ENCODE results near the gene ADSS1. TPM values are rescaled to one million over a fixed set of nuclear protein-coding genes. Genes with fewer than 3 reads are reported as not detected.

The ADSS1 gene
- 5.2 TPM for polyA plus RNA-seq (2013, experiment 1 of 2)
- 4.8 TPM for polyA plus RNA-seq (2013, experiment 2 of 2)

GRCh38 chr14:104723651-104724406 lies at the start of gene ADSS1:
Gene ADSS1 (plus strand): TSS chr14:104724229. CDS start chr14:104724271, 42 bp downstream.
- Histone ChIP-seq H3K4me2 (ENCODE audit: low read length, poor library complexity, severe bottlenecking) (peak within 1 kb of the TSS; percentile 91), H3K4me1 (ENCODE audit: control insufficient read depth, insufficient read depth, low read depth, low read length) (peaks cover 48% of the 10 kb centered on the region), H3K27me3 (ENCODE audit: control insufficient read depth in 1 of 2, insufficient read depth in 1 of 2, low read length in 2 of 2) (peaks cover 14 to 30% of the 10 kb centered on the region in 2 experiments), H4K8ac (ENCODE audit: low read length) (peak within 1 kb of the TSS; percentile 76), H2BK12ac (ENCODE audit: low read length in 2 of 2) (peak within 1 kb of the TSS; percentile 11 to 76), H3K9me3 (ENCODE audit: control insufficient read depth, low read length) (no peaks in the 10 kb centered on the region), H3K14ac (ENCODE audit: low read length in 2 of 2) (peak within 1 kb of the TSS in 1 of 2 experiments; percentile 95), H3K36me3 (ENCODE audit: control insufficient read depth in 1 of 2, insufficient read depth in 2 of 2, low read depth in 1 of 2, low read length in 2 of 2) (peaks cover 23 to 33% of the 10 kb centered on the region in 2 experiments), H2AK5ac (ENCODE audit: low read length, severe bottlenecking) (no peak within 1 kb of the TSS), H3K79me1 (replicated peaks; ENCODE audit: low read length, poor library complexity, severe bottlenecking) (peaks cover 3% of the 10 kb centered on the region), H3K9ac (ENCODE audit: low read length) (peak within 1 kb of the TSS; percentile 64), H2BK5ac (ENCODE audit: low read depth, low read length, poor library complexity, severe bottlenecking) (no peak within 1 kb of the TSS), H2BK15ac (ENCODE audit: low read depth, poor library complexity, severe bottlenecking) (peak within 1 kb of the TSS; percentile 85), H4K91ac (ENCODE audit: low read length) (peak within 1 kb of the TSS; percentile 88), H2AFZ (ENCODE audit: low read depth, low read length) (peak within 1 kb of the TSS; percentile 47), H3K23ac (ENCODE audit: low read length in 2 of 2) (peak within 1 kb of the TSS in 1 of 2 experiments; percentile 64), H3K27ac (ENCODE audit: low read length, poor library complexity, severe bottlenecking) (no peak within 1 kb of the TSS), H2BK120ac (ENCODE audit: low read depth, low read length) (peak within 1 kb of the TSS; percentile 74), H3K18ac (ENCODE audit: low read depth in 1 of 2, low read length in 2 of 2) (peak within 1 kb of the TSS; percentile 90 to 93), H3K4ac (ENCODE audit: low read depth in 1 of 2, low read length in 2 of 2) (peak within 1 kb of the TSS; percentile 67 to 79), H3K4me3 (ENCODE audit: insufficient read depth in 1 of 2, low read depth in 1 of 2, low read length in 2 of 2) (peak within 1 kb of the TSS; percentile 76 to 79)
- peak; percentile 67 for DNase-seq
- 2% methylated on average over 30 of the region's 82 CpGs for WGBS

GRCh38 chr14:104675447-104675846 lies 48.6 kb upstream of the ADSS1 start:
- Histone ChIP-seq H3K4me3 (ENCODE audit: insufficient read depth in 1 of 2, low read depth in 1 of 2, low read length in 2 of 2) (no peak overlapping the region), H3K36me3 (ENCODE audit: control insufficient read depth in 1 of 2, insufficient read depth in 2 of 2, low read depth in 1 of 2, low read length in 2 of 2) (peaks cover 0 to 3% of the 10 kb centered on the region in 2 experiments), H3K4ac (ENCODE audit: low read depth in 1 of 2, low read length in 2 of 2) (no peak overlapping the region), H3K27ac (ENCODE audit: low read length, poor library complexity, severe bottlenecking) (no peak overlapping the region), H2BK120ac (ENCODE audit: low read depth, low read length) (no peak overlapping the region), H2BK5ac (ENCODE audit: low read depth, low read length, poor library complexity, severe bottlenecking) (no peak overlapping the region), H3K79me1 (replicated peaks; ENCODE audit: low read length, poor library complexity, severe bottlenecking) (peaks cover 7% of the 10 kb centered on the region), H4K8ac (ENCODE audit: low read length) (no peak overlapping the region), H3K18ac (ENCODE audit: low read depth in 1 of 2, low read length in 2 of 2) (no peak overlapping the region), H3K9ac (ENCODE audit: low read length) (no peak overlapping the region), H2AK5ac (ENCODE audit: low read length, severe bottlenecking) (no peak overlapping the region), H3K27me3 (ENCODE audit: control insufficient read depth in 1 of 2, insufficient read depth in 1 of 2, low read length in 2 of 2) (no peaks in the 10 kb centered on the region), H3K4me1 (ENCODE audit: control insufficient read depth, insufficient read depth, low read depth, low read length) (peaks cover 36% of the 10 kb centered on the region), H2BK12ac (ENCODE audit: low read length in 2 of 2) (no peak overlapping the region), H3K4me2 (ENCODE audit: low read length, poor library complexity, severe bottlenecking) (no peak overlapping the region), H2AFZ (ENCODE audit: low read depth, low read length) (no peak overlapping the region), H4K91ac (ENCODE audit: low read length) (no peak overlapping the region), H3K23ac (ENCODE audit: low read length in 2 of 2) (no peak overlapping the region), H3K9me3 (ENCODE audit: control insufficient read depth, low read length) (no peaks in the 10 kb centered on the region), H2BK15ac (ENCODE audit: low read depth, poor library complexity, severe bottlenecking) (no peak overlapping the region), H3K14ac (ENCODE audit: low read length in 2 of 2) (no peak overlapping the region)
- DNase-seq: no peak
- 100% methylated on average over 2 of the region's 2 CpGs for WGBS

- peaks cover 44% of the 10 kb centered on the region for H3K4me1 ChIP-seq (ENCODE audit: control insufficient read depth, insufficient read depth, low read depth, low read length)
- H2AK5ac ChIP-seq (ENCODE audit: low read length, severe bottlenecking): no peak overlapping the region
- H3K36me3 ChIP-seq (ENCODE audit: control insufficient read depth in 1 of 2, insufficient read depth in 2 of 2, low read depth in 1 of 2, low read length in 2 of 2): peaks cover 0 to 3% of the 10 kb centered on the region in 2 experiments
- H3K4me2 ChIP-seq (ENCODE audit: low read length, poor library complexity, severe bottlenecking): no peak overlapping the region
- H2BK5ac ChIP-seq (ENCODE audit: low read depth, low read length, poor library complexity, severe bottlenecking): no peak overlapping the region
- no peak overlapping the region for H3K23ac ChIP-seq (ENCODE audit: low read length in 2 of 2)
- peak overlapping the region; percentile 82 to 90 for H3K4ac ChIP-seq (ENCODE audit: low read depth in 1 of 2, low read length in 2 of 2)
- H3K9me3 ChIP-seq (ENCODE audit: control insufficient read depth, low read length): no peaks in the 10 kb centered on the region
- H3K14ac ChIP-seq (ENCODE audit: low read length in 2 of 2): no peak overlapping the region
- H3K27me3 ChIP-seq (ENCODE audit: control insufficient read depth in 1 of 2, insufficient read depth in 1 of 2, low read length in 2 of 2): no peaks in the 10 kb centered on the region
- peak overlapping the region; percentile 93 for H4K8ac ChIP-seq (ENCODE audit: low read length)
- peak overlapping the region; percentile 95 for H2BK15ac ChIP-seq (ENCODE audit: low read depth, poor library complexity, severe bottlenecking)
- 97% methylated on average over 6 of the region's 7 CpGs for WGBS
- peak overlapping the region; percentile 94 for H2BK120ac ChIP-seq (ENCODE audit: low read depth, low read length)
- no peak overlapping the region for H2AFZ ChIP-seq (ENCODE audit: low read depth, low read length)
- no peak overlapping the region for H3K9ac ChIP-seq (ENCODE audit: low read length)
- peak overlapping the region; percentile 81 to 98 for H3K18ac ChIP-seq (ENCODE audit: low read depth in 1 of 2, low read length in 2 of 2)
- peak overlapping the region; percentile 92 for H4K91ac ChIP-seq (ENCODE audit: low read length)
- H3K27ac ChIP-seq (ENCODE audit: low read length, poor library complexity, severe bottlenecking): no peak overlapping the region
- H2BK12ac ChIP-seq (ENCODE audit: low read length in 2 of 2): peak overlapping the region; percentile 38 to 91
- no peak overlapping the region for H3K4me3 ChIP-seq (ENCODE audit: insufficient read depth in 1 of 2, low read depth in 1 of 2, low read length in 2 of 2)
- no peak for DNase-seq
- H3K79me1 ChIP-seq (replicated peaks; ENCODE audit: low read length, poor library complexity, severe bottlenecking): peaks cover 7% of the 10 kb centered on the region
Measured at GRCh38 chr14:104676130-104676693, 47.8 kb upstream of the ADSS1 start.

Measured in mesenchymal stem cell (in vitro differentiated cells and primary cell).